ENCODE data around the gene GOLGA6L26. TPM values are rescaled to one million over a fixed set of nuclear protein-coding genes. Genes with fewer than 3 reads are reported as not detected.
"Not testable (repeated sequence)": the region's sequence is repeated elsewhere in the genome, so short reads cannot be mapped to it uniquely, and the experiment has no call there.

The GOLGA6L26 gene
- total RNA-seq (2014; rRNA removed; shearing (Covaris generic)) (not detected in 2 replicates), polyA plus RNA-seq (2016; fragmentation: Nextera tagmentation; extraction: Ambion mirVana) (not detected in 2 replicates)

- in situ Hi-C loops (cut with MboI); H3K9ac ChIP-seq; H3K4me1 ChIP-seq (ENCODE audit: insufficient read depth); DNase-seq; H3K27me3 ChIP-seq (replicated peaks; ENCODE audit: insufficient read depth); H3K27ac ChIP-seq; H2AFZ ChIP-seq; H3K4me3 ChIP-seq; H3K79me2 ChIP-seq (ENCODE audit: insufficient read depth); H3K9me3 ChIP-seq (ENCODE audit: low read depth); H3F3A ChIP-seq (ENCODE audit: insufficient read depth); H3K36me3 ChIP-seq (ENCODE audit: low read depth); H3K4me2 ChIP-seq (ENCODE audit: unreplicated experiment); H4K20me1 ChIP-seq (ENCODE audit: insufficient read depth); H3K9me2 ChIP-seq (ENCODE audit: insufficient read depth): not testable (repeated sequence)
- WGBS, 2 experiments (ENCODE audit: low coverage in 1 of 2, low lambda C conversion rate in 2 of 2, missing lambda C conversion rate in 2 of 2), result 93% methylated on average over 2 of the region's 7 CpGs; no CpG with 5 or more reads in 1 of the 2 experiments
These were observed at the start of gene GOLGA6L26 for GRCh38 chr15:23334096-23334495. Gene GOLGA6L26, minus strand, starts transcription at chr15:23334196. Its CDS starts 61 bp downstream, at chr15:23334135.

- H3K9me2 ChIP-seq (ENCODE audit: insufficient read depth); H3K79me2 ChIP-seq (ENCODE audit: insufficient read depth); H2AFZ ChIP-seq; H3K4me3 ChIP-seq; H3K4me1 ChIP-seq (ENCODE audit: insufficient read depth); H3K36me3 ChIP-seq (ENCODE audit: low read depth); H3K9ac ChIP-seq; H3K4me2 ChIP-seq (ENCODE audit: unreplicated experiment); H4K20me1 ChIP-seq (ENCODE audit: insufficient read depth); H3K27me3 ChIP-seq (replicated peaks; ENCODE audit: insufficient read depth); H3K27ac ChIP-seq; H3K9me3 ChIP-seq (ENCODE audit: low read depth); DNase-seq; in situ Hi-C loops (cut with MboI); H3F3A ChIP-seq (ENCODE audit: insufficient read depth): not testable (repeated sequence)
- 21 to 27% methylated on average over 6 to 7 of the region's 7 CpGs for WGBS, 2 experiments (ENCODE audit: low coverage in 1 of 2, low lambda C conversion rate in 2 of 2, missing lambda C conversion rate in 2 of 2)
These were observed 47.2 kb upstream of the GOLGA6L26 start for GRCh38 chr15:23381192-23381591.

- H3K36me3 ChIP-seq (ENCODE audit: low read depth); H3K9ac ChIP-seq; H3K27ac ChIP-seq; H3K79me2 ChIP-seq (ENCODE audit: insufficient read depth); H3K9me3 ChIP-seq (ENCODE audit: low read depth); H4K20me1 ChIP-seq (ENCODE audit: insufficient read depth); in situ Hi-C loops (cut with MboI); H3F3A ChIP-seq (ENCODE audit: insufficient read depth); H3K9me2 ChIP-seq (ENCODE audit: insufficient read depth); H3K4me2 ChIP-seq (ENCODE audit: unreplicated experiment); H2AFZ ChIP-seq; H3K27me3 ChIP-seq (replicated peaks; ENCODE audit: insufficient read depth); H3K4me1 ChIP-seq (ENCODE audit: insufficient read depth); DNase-seq; H3K4me3 ChIP-seq: not testable (repeated sequence)
- 20 to 22% methylated on average over 4 of the region's 4 CpGs for WGBS, 2 experiments (ENCODE audit: low coverage in 1 of 2, low lambda C conversion rate in 2 of 2, missing lambda C conversion rate in 2 of 2)
These were observed 46.7 kb upstream of the GOLGA6L26 start for GRCh38 chr15:23380700-23381099.

GRCh38 chr15:23378946-23379345 lies 45.0 kb upstream of the GOLGA6L26 start:
- H3K27me3 ChIP-seq (replicated peaks; ENCODE audit: insufficient read depth); H3K4me2 ChIP-seq (ENCODE audit: unreplicated experiment); H2AFZ ChIP-seq; H3K27ac ChIP-seq; H3K79me2 ChIP-seq (ENCODE audit: insufficient read depth); H3K9me2 ChIP-seq (ENCODE audit: insufficient read depth); H3K9ac ChIP-seq; H3F3A ChIP-seq (ENCODE audit: insufficient read depth); DNase-seq; H3K4me3 ChIP-seq; H3K9me3 ChIP-seq (ENCODE audit: low read depth); H4K20me1 ChIP-seq (ENCODE audit: insufficient read depth); in situ Hi-C loops (cut with MboI); H3K4me1 ChIP-seq (ENCODE audit: insufficient read depth); H3K36me3 ChIP-seq (ENCODE audit: low read depth): not testable (repeated sequence)
- WGBS, 2 experiments (ENCODE audit: low coverage in 1 of 2, low lambda C conversion rate in 2 of 2, missing lambda C conversion rate in 2 of 2), result 72 to 76% methylated on average over 12 to 13 of the region's 13 CpGs

- H3K27me3 ChIP-seq (replicated peaks; ENCODE audit: insufficient read depth); H3K79me2 ChIP-seq (ENCODE audit: insufficient read depth); H3K4me2 ChIP-seq (ENCODE audit: unreplicated experiment); H2AFZ ChIP-seq; H3K27ac ChIP-seq; in situ Hi-C loops (cut with MboI); DNase-seq; H3K4me3 ChIP-seq; H3K9me2 ChIP-seq (ENCODE audit: insufficient read depth); H3K4me1 ChIP-seq (ENCODE audit: insufficient read depth); H3F3A ChIP-seq (ENCODE audit: insufficient read depth); H3K36me3 ChIP-seq (ENCODE audit: low read depth); H3K9ac ChIP-seq; H4K20me1 ChIP-seq (ENCODE audit: insufficient read depth); H3K9me3 ChIP-seq (ENCODE audit: low read depth): not testable (repeated sequence)
- WGBS, 2 experiments (ENCODE audit: low coverage in 1 of 2, low lambda C conversion rate in 2 of 2, missing lambda C conversion rate in 2 of 2), result 84% methylated on average over 11 of the region's 11 CpGs
These were observed 40.2 kb upstream of the GOLGA6L26 start for GRCh38 chr15:23374226-23374625.

- H3K4me2 ChIP-seq (ENCODE audit: unreplicated experiment); DNase-seq; H3F3A ChIP-seq (ENCODE audit: insufficient read depth); H3K9me2 ChIP-seq (ENCODE audit: insufficient read depth); H3K27me3 ChIP-seq (replicated peaks; ENCODE audit: insufficient read depth); H3K4me3 ChIP-seq; H3K4me1 ChIP-seq (ENCODE audit: insufficient read depth); in situ Hi-C loops (cut with MboI); H3K27ac ChIP-seq; H4K20me1 ChIP-seq (ENCODE audit: insufficient read depth); H2AFZ ChIP-seq; H3K79me2 ChIP-seq (ENCODE audit: insufficient read depth); H3K36me3 ChIP-seq (ENCODE audit: low read depth); H3K9me3 ChIP-seq (ENCODE audit: low read depth); H3K9ac ChIP-seq: not testable (repeated sequence)
- WGBS, 2 experiments (ENCODE audit: low coverage in 1 of 2, low lambda C conversion rate in 2 of 2, missing lambda C conversion rate in 2 of 2), result 88 to 89% methylated on average over 37 to 40 of the region's 40 CpGs
These were observed 39.0 kb upstream of the GOLGA6L26 start for GRCh38 chr15:23372891-23373600.
